HG03457 (cell line): ENCODE measurements around the gene VWA1.
"Not testable (repeated sequence)": the region's sequence is repeated elsewhere in the genome, so short reads cannot be mapped to it uniquely, and the experiment has no call there.

Experiments used
- ATAC-seq: cut with Tn5 transposase; IDR thresholded peaks from one replicate; pipeline ENCODE4 v1.9.1; 2021; ENCODE audit warnings: moderate number of reproducible peaks; ENCODE audit not compliant: unreplicated experiment

Gene VWA1

GRCh38 chr1:1422465-1423244 is 12.8 kb upstream of the VWA1 start:
- no peak for ATAC-seq

GRCh38 chr1:1423245-1423597 is 12.3 kb upstream of the VWA1 start:
- no peak for ATAC-seq

GRCh38 chr1:1424707-1425106 is 10.8 kb upstream of the VWA1 start:
- no peak for ATAC-seq

GRCh38 chr1:1425426-1425752 is 10.1 kb upstream of the VWA1 start:
- ATAC-seq, result no peak

- ATAC-seq, result no peak
Observed at GRCh38 chr1:1425753-1426495, 9.6 kb upstream of the VWA1 start.

GRCh38 chr1:1426496-1427105 is 8.9 kb upstream of the VWA1 start:
- no peak for ATAC-seq

- no peak for ATAC-seq
Observed at GRCh38 chr1:1427106-1427819, 8.2 kb upstream of the VWA1 start.

GRCh38 chr1:1427820-1428148 is 7.7 kb upstream of the VWA1 start:
- no peak for ATAC-seq

- no peak for ATAC-seq
Observed at GRCh38 chr1:1428174-1428573, 7.3 kb upstream of the VWA1 start.

- not testable (repeated sequence) for ATAC-seq
Observed at GRCh38 chr1:1428967-1429366, 6.5 kb upstream of the VWA1 start.

- no peak for ATAC-seq
Observed at GRCh38 chr1:1429671-1430073, 5.8 kb upstream of the VWA1 start.

GRCh38 chr1:1430114-1430982 is 5.1 kb upstream of the VWA1 start:
- ATAC-seq, result no peak

- no peak for ATAC-seq
Observed at GRCh38 chr1:1430992-1431844, 4.3 kb upstream of the VWA1 start.

- no peak for ATAC-seq
Observed at GRCh38 chr1:1431845-1432273, 3.6 kb upstream of the VWA1 start.

GRCh38 chr1:1432274-1432950 is 3.1 kb upstream of the VWA1 start:
- no peak for ATAC-seq

GRCh38 chr1:1432951-1433803 is 2.3 kb upstream of the VWA1 start:
- no peak for ATAC-seq

- ATAC-seq, result no peak
Observed at GRCh38 chr1:1433804-1434130, 1.7 kb upstream of the VWA1 start.

GRCh38 chr1:1434131-1434823 is 1.2 kb upstream of the VWA1 start:
- ATAC-seq, result no peak
